AG04450 (cell line): ENCODE results near the gene CHST4. TPM values are rescaled to one million over a fixed set of nuclear protein-coding genes. Genes with fewer than 3 reads are reported as not detected.
A peak's percentile ranks its signal among the peaks of the same experiment; 100 is the strongest.

Experiments
- CTCF ChIA-PET: fragments of 300-600, 350-600 bp; formaldehyde crosslinking; extraction: SDS; loops from one replicate; lab custom pipeline; 2022; ENCODE audit warnings: antibody characterized with exemption, inconsistent platforms; lab: Charles Lee
- POLR2A ChIA-PET: fragments of 350-600 bp; formaldehyde crosslinking; extraction: SDS; loops from one replicate; lab custom pipeline; 2021; ENCODE audit warnings: antibody characterized with exemption, inconsistent platforms; lab: Yijun Ruan, JAX
- DNase-seq: peaks from one replicate; pipeline ENCODE4 v3.0.0-alpha.2; 2011; ENCODE audit warnings: low read depth, low spot score
- H3K27ac ChIP-seq: one replicate; pipeline ENCODE4 v1.5.1; 2012; ENCODE audit warnings: low read depth, low read length, control low read depth
- H3K27me3 ChIP-seq: one replicate; pipeline ENCODE4 v1.6.0; 2012; ENCODE audit warnings: low read length; ENCODE audit not compliant: control insufficient read depth, insufficient read depth
- H3K4me3 ChIP-seq: 2 replicates; pipeline ENCODE4 v1.5.1; 2011; ENCODE audit warnings: mild to moderate bottlenecking, low read depth, low read length, control low read depth
- H3K9me3 ChIP-seq: 2 replicates; pipeline ENCODE4 v1.5.1; 2012; ENCODE audit warnings: low read length; ENCODE audit not compliant: control insufficient read depth, insufficient read depth
- CTCF ChIP-seq: IDR thresholded peaks from 2 replicates; pipeline ENCODE4 v1.5.1; 2011; ENCODE audit warnings: low read depth, low read length, control low read depth, inconsistent platforms
- polyA plus RNA-seq: library from polyadenylated mRNA; depleted of rRNA; stranded (reverse); fragments of >200 nt; gene quantifications from 2 replicates; pipeline ENCODE4 v1.2.3, GENCODE V29; 2011

CHST4 gene
- polyA plus RNA-seq, 1 experiment: not detected

GRCh38 chr16:71484006-71484893 lies 42.0 kb upstream of the CHST4 start:
- Histone ChIP-seq H3K4me3 (peak overlapping the region; percentile 88), H3K27me3 (no peaks in the 10 kb centered on the region), H3K27ac (peak overlapping the region; percentile 100), H3K9me3 (no peaks in the 10 kb centered on the region; the same call in 1 of the 2 replicates)
- ChIA-PET POLR2A (interaction anchor here (0.5 to 1.6 kb wide), 4 partner anchors 17 to 45 kb away, joined by 3 to 11 read pairs (median 6); partner anchors contain the start of gene ZNF23), CTCF (interaction anchor here (0.6 to 1.4 kb wide), 9 partner anchors 15 to 1752 kb away, joined by 3 to 7 read pairs (median 3); partner anchors contain the start of gene CMTR2)
- peak; percentile 85 for DNase-seq
- no peak for TF ChIP-seq CTCF

DNA sequence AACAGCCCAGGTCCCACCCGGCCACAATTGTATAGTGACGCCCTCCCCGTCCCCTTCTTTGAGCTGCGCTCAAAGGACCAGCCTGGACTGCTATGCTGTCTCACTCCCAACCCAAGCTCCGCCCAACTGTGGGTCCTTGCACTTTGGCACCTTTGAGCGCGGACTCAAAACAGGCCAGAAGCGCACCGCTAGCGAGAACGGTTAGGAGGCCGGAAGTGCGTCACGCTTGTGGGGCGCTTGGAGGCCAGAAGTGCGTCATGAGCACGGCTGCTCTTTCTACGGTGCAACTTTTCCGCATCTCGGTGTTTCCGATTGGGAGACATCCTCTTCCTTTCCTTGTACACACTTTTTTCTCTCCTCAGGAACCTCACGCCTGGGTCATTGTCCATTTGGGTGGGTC lies 37.1 kb upstream of the CHST4 start, which contains the start of gene ZNF19:
Gene ZNF19 (minus strand): TSS at position 203 of the 400 bp plus-strand sequence. CDS start 7,210 bp downstream, outside the sequence.
- no peak within 1 kb of the TSS for H3K27ac ChIP-seq
- H3K4me3 ChIP-seq: no peak within 1 kb of the TSS
- DNase-seq: no peak
- CTCF ChIA-PET: interaction anchor here (1.7 kb wide), 1 partner anchor 11 kb away, joined by 7 read pairs; no protein-coding TSS in a partner anchor
- POLR2A ChIA-PET: no interaction called here
- no peaks in the 10 kb centered on the region; the same call in 1 of the 2 replicates for H3K9me3 ChIP-seq
- H3K27me3 ChIP-seq: no peaks in the 10 kb centered on the region
- TF ChIP-seq CTCF: no peak

DNA sequence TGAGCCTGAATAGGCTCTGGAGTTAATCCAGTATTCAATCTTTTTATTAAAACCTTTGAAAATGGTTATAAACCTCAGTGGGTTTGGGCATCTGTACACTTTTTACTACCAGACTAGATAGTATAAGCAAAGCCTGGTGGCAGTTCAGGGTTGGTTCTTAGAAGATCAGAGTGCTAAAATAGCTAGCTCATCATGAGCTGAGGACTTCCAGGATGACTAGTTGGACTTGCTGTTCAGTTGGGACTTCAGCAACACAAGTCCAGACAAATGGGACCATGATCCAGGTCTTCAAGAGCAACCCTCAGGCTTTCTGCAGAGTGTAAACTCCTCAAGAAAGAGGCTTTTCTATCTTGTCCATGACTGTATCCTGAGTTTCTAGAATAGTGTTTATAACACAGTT lies 35.9 kb upstream of the CHST4 start:
- no peak overlapping the region for H3K4me3 ChIP-seq
- H3K9me3 ChIP-seq: no peaks in the 10 kb centered on the region; the same call in 1 of the 2 replicates
- no peaks in the 10 kb centered on the region for H3K27me3 ChIP-seq
- no peak for TF ChIP-seq CTCF
- no peak overlapping the region for H3K27ac ChIP-seq
- ChIA-PET POLR2A (no interaction called here), CTCF (interaction anchor here (1.7 to 15.0 kb wide), 2 partner anchors 9 to 79 kb away, joined by 7 to 316 read pairs; no protein-coding TSS in a partner anchor)
- no peak for DNase-seq

- Histone ChIP-seq H3K27me3 (no peaks in the 10 kb centered on the region), H3K4me3 (no peak overlapping the region), H3K27ac (no peak overlapping the region), H3K9me3 (no peaks in the 10 kb centered on the region; the same call in 1 of the 2 replicates)
- TF ChIP-seq CTCF: no peak
- CTCF ChIA-PET: interaction anchor here (15.0 kb wide), 1 partner anchor 80 kb away, joined by 316 read pairs; no protein-coding TSS in a partner anchor
- POLR2A ChIA-PET: no interaction called here
- no peak for DNase-seq
Observed at GRCh38 chr16:71491054-71491453, 35.2 kb upstream of the CHST4 start.
